ENCODE measurements around the gene TREM1. TPM values are rescaled to one million over a fixed set of nuclear protein-coding genes. Genes with fewer than 3 reads are reported as not detected.
A peak's percentile ranks its signal among the peaks of the same experiment; 100 is the strongest.

The TREM1 gene
- total RNA-seq, 1 donor from 2014 or later = 0.52 TPM

DNA sequence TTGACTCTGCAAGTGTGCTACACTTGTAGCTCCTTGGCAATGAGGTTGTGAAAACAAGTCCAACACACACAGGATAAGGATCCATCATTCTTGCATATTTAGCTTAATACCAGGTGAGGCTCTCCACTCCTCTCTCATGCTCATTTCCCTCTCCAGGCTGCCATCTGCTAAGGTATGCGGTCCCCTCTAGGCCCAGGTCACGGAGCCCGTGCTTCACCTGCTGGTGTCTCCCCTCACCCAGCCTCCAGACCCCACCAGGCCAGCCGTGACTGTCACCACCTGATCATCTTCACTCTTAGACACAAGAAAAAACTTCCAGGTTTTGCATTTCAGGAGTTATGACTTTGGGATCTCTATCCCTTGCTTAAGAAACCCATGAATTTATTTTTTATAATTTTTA is 34.7 kb upstream of the TREM1 start:
- Histone ChIP-seq H3K27me3 (ENCODE audit: low read depth) (peaks cover 78% of the 10 kb centered on the region), H3K9me3 (replicated peaks) (no peaks in the 10 kb centered on the region), H3K27ac (replicated peaks) (no peak overlapping the region), H3K36me3 (no peaks in the 10 kb centered on the region), H3K4me1 (peaks cover 7% of the 10 kb centered on the region), H3K4me3 (no peak overlapping the region)
- intact Hi-C loops (cut with micrococcal nuclease) = no loop called here
- DNase-seq = no peak
- TF ChIP-seq, protein P1, sequence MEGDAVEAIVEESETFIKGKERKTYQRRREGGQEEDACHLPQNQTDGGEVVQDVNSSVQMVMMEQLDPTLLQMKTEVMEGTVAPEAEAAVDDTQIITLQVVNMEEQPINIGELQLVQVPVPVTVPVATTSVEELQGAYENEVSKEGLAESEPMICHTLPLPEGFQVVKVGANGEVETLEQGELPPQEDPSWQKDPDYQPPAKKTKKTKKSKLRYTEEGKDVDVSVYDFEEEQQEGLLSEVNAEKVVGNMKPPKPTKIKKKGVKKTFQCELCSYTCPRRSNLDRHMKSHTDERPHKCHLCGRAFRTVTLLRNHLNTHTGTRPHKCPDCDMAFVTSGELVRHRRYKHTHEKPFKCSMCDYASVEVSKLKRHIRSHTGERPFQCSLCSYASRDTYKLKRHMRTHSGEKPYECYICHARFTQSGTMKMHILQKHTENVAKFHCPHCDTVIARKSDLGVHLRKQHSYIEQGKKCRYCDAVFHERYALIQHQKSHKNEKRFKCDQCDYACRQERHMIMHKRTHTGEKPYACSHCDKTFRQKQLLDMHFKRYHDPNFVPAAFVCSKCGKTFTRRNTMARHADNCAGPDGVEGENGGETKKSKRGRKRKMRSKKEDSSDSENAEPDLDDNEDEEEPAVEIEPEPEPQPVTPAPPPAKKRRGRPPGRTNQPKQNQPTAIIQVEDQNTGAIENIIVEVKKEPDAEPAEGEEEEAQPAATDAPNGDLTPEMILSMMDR (IDR thresholded peaks at IDR 0.05; ENCODE audit: borderline replicate concordance) = no peak

DNA sequence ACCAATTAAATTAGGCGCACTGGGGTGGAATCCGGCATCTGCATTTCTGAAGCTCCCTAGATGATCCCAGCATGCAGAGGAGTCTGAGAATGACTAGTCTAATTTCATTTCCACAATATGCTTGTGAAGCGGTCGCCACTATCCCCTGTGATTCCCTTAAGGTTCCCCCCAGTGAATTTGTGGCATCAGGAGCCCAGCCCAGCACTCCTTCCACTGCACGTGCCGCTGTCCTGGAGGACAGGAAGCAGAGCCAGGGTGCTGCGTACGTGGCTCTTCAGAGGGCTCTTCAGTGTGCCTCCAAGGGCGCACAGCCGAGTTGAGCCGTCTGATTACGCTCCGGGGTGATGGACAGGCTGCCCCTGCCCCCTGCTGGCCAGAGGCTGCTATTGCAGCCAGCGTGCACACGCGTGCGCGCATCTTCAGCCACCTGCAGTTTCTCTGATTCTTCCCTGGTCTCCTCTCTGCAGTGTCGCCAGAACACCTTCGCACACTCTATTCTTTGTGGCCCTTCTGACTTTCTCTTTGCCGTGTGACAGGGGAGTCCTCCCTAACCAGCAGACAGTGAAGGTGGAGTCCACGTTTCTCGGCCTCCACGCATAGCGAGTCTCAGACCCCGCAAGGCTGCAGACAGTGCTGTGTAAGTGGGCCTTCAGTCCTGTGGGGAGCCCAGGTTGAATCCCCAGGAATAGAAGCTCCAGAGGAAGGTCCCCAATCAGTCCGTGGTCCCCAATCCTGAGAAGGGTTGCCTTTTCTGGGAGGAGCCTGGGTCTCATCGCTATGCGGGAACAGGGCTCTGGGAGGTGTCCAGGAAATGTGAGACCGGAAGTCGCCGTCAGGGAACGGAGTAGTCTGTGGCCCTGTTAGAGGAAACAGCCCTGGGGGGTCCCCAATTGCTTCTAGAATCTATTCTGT is 32.4 kb upstream of the TREM1 start:
- no peaks in the 10 kb centered on the region for H3K9me3 ChIP-seq (replicated peaks)
- no peak overlapping the region for H3K27ac ChIP-seq (replicated peaks)
- peak; percentile 83 for DNase-seq
- H3K4me1 ChIP-seq = peaks cover 7% of the 10 kb centered on the region
- TF ChIP-seq, protein P1 (IDR thresholded peaks at IDR 0.05; ENCODE audit: borderline replicate concordance) = peak; percentile 100
- intact Hi-C loops (cut with micrococcal nuclease) = no loop called here
- peaks cover 81% of the 10 kb centered on the region for H3K27me3 ChIP-seq (ENCODE audit: low read depth)
- peak overlapping the region; percentile 55 for H3K4me3 ChIP-seq
- no peaks in the 10 kb centered on the region for H3K36me3 ChIP-seq

DNA sequence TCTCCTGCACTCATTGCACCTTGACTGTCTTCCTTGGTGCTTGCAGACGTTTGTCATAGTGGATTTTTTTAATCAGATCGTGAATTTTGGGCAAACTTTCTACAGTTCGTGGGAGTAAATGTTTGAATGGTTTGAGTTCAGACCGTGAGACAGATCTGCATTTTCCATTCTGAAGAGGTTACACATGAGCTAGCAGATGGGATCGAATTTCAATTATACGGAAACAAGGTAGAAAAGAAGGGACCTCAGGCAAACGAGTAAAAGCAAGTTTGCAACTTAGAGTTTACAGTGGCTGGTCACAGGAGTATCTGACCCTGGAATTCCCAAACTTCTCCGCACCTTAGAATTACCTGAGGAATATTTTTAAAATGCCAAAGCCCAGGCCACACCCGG is 31.8 kb upstream of the TREM1 start:
- peak overlapping the region; percentile 55 for H3K4me3 ChIP-seq

DNA sequence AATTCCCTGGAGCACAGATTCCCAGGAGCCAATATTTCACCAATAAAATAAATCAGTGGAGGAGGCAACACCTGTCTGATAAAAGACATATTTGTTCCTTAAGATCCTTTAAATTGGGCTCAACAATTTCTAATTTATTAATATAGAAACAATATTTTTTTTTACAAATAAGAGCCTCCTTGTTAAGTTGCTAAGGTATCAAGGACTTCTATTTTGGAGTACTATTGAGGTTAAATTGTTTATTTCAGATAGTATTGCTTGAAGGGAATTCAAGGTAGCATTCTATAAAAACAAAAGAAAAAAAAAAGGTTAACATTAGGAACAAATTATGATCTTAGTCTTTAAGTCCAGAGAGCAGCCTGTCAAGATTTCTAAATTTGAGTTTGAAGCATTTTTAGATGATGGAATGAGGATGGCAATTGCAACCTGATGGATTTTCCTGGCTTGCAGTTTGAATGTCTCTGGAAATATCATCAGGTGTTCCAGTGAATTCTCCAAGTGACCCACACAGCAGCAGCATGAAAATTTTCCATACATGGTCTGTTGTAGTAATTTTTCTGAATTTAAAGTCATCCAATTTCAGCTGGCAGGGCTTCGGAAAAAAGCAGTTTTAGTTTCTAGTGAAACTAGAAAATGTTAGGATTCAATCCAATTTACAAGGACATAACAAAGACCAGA is 29.6 kb upstream of the TREM1 start:
- Histone ChIP-seq H3K27me3 (ENCODE audit: low read depth) (peaks cover 89% of the 10 kb centered on the region), H3K4me3 (no peak overlapping the region), H3K36me3 (no peaks in the 10 kb centered on the region), H3K9me3 (replicated peaks) (no peaks in the 10 kb centered on the region), H3K27ac (replicated peaks) (no peak overlapping the region), H3K4me1 (peaks cover 7% of the 10 kb centered on the region)
- TF ChIP-seq, protein P1 (IDR thresholded peaks at IDR 0.05; ENCODE audit: borderline replicate concordance) = no peak
- no peak for DNase-seq
- intact Hi-C loops (cut with micrococcal nuclease) = no loop called here

More for the DNA sequence above, 31.8 kb upstream of the TREM1 start:
- Histone ChIP-seq H3K36me3 (no peaks in the 10 kb centered on the region), H3K27me3 (ENCODE audit: low read depth) (peaks cover 81% of the 10 kb centered on the region), H3K9me3 (replicated peaks) (no peaks in the 10 kb centered on the region), H3K4me1 (peaks cover 7% of the 10 kb centered on the region), H3K27ac (replicated peaks) (no peak overlapping the region)
- TF ChIP-seq, protein P1 (IDR thresholded peaks at IDR 0.05; ENCODE audit: borderline replicate concordance) = no peak
- no peak for DNase-seq
- intact Hi-C loops (cut with micrococcal nuclease) = no loop called here

DNA sequence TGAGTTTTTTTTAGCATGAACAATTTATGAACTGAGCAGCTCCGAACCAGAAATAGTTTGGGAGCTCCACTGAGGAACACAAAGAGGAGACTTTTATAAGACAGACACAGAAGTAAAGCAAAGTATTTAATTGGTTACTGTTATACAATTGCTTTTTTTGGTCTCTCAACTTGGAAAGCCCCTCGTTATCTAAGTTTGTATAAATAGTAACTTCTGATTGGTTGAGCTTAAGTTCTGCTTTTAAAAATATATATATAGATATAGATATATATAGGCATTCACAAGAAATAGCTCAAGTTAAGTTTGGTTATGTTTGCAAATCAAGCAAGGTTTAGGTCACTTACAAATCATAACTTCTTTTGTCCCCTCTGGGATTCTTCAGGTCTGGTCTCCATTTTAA is 28.7 kb upstream of the TREM1 start:
- H3K27me3 ChIP-seq (ENCODE audit: low read depth) = peaks cover 97% of the 10 kb centered on the region
- H3K9me3 ChIP-seq (replicated peaks) = no peaks in the 10 kb centered on the region
- peaks cover 7% of the 10 kb centered on the region for H3K4me1 ChIP-seq
- intact Hi-C loops (cut with micrococcal nuclease) = no loop called here
- H3K36me3 ChIP-seq = no peaks in the 10 kb centered on the region
- H3K27ac ChIP-seq (replicated peaks) = no peak overlapping the region
- DNase-seq = no peak
- H3K4me3 ChIP-seq = no peak overlapping the region
- TF ChIP-seq, protein P1 (IDR thresholded peaks at IDR 0.05; ENCODE audit: borderline replicate concordance) = no peak
